Stimulated activated CD4-positive, alpha-beta T cell treated with anti-CD3 and anti-CD28 coated beads, Interleukin-12 subunit alpha, Interleukin-12 subunit beta, amount 100 ng/mL, for 4 hours (primary cell): ENCODE data around the gene AIG1.
"Not testable (repeated sequence)": the region's sequence is repeated elsewhere in the genome, so short reads cannot be mapped to it uniquely, and the experiment has no call there.

ENCODE experiments used
- DNase-seq: peaks from one replicate; pipeline ENCODE4 v3.0.0-alpha.2; 2020

Gene AIG1

DNA sequence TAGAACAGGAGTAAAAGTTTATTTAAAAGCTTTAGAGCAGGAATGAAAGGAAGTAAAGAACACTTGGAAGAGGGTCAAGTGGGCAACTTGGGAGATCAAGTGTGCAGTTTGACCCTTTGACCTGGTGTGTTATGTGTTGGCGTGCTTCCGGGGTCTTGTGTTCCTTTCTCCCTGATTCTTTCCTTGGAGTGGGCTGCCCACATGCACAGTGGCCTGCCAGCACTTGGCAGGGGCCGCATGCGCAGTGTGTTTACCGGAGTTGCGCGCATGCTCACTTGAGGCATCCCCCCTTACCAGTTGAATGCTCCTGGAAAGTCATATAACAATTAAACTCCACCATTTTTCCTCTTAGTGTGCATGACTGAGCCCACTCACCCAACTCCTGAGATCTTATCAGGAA, 229.5 kb downstream of the AIG1 start:
- DNase-seq: no peak

DNA sequence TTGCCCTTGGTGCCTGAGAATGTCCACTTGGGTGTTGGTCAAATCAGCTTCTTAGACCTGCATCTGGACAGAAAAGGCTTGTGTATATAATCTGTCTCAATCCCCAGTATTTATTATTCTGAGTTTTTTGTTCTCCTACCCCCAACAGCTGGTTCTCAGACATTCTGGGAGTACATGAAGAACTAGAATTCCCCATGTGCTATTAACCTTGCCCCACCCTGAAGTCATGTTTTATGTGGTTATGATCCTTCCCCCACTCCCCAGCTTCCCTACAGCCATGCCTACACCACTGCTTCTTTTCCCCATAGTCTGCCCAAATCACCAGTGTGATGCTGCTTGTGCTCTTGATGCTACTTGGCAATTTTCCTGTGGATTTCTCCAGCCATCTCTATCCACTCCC, 232.8 kb downstream of the AIG1 start:
- no peak for DNase-seq

DNA sequence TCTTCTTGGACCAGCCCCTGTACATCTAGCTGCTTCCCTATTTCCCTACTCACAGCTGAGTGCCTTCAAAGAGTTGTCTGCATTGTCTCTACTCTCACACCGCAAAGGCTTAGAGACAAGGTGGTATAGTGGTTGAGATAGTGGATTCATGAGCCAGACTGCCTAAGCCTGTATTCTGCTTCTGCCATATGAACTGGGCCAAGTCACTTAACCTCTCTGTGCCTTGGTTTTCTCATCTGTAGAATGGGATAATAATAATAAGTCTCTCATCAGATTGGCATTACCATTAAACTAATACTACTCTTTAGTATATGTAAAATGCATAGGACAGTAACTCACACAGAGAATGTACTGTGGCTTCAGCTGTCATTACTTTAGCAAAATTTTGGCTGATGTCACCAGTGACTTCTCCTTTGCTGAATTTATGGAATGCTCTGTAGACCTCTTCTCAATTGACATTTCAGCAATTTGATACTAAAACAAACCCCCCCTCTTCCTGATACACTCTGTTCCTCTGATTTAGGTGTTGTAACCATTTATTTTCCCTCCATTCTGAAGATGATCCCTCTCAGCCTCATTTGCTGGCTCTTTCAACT, 233.7 kb downstream of the AIG1 start:
- no peak for DNase-seq

DNA sequence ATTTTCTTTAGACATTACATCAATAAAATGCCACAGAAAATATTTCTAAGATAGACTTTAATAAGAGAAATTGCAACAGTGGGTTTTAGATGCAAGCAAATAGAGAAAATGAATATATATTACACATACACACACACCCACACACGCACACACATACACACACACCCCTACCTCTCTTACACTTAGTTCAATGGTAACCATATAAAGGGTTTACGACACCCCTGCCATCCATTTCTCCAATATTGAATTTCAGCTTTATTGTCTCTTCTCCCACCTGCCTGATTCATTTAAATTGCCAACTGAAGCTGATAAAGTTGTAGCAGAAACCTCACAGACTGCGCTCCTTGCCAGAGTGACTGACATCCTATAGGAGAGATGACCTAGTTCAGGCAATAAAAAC, 235.2 kb downstream of the AIG1 start:
- no peak for DNase-seq

DNA sequence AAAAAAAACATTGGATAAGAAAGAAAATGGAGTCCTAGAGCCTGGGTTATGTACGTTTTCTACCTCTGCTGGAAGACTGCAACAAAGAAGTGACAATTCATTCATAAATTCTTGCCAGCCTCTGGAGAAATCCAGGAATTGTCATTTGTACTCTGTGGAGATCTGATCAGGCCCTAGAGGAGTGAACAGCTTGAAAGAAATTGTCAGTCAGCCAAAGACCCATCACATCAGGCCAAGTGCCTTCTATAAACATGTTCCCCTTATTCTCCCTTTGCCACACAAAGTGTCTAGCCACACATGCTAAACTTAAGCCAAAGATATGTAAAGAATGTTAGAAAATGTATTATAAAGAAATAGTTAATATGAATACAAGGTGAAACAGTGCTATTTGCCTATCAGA, 237.4 kb downstream of the AIG1 start:
- DNase-seq: no peak

DNA sequence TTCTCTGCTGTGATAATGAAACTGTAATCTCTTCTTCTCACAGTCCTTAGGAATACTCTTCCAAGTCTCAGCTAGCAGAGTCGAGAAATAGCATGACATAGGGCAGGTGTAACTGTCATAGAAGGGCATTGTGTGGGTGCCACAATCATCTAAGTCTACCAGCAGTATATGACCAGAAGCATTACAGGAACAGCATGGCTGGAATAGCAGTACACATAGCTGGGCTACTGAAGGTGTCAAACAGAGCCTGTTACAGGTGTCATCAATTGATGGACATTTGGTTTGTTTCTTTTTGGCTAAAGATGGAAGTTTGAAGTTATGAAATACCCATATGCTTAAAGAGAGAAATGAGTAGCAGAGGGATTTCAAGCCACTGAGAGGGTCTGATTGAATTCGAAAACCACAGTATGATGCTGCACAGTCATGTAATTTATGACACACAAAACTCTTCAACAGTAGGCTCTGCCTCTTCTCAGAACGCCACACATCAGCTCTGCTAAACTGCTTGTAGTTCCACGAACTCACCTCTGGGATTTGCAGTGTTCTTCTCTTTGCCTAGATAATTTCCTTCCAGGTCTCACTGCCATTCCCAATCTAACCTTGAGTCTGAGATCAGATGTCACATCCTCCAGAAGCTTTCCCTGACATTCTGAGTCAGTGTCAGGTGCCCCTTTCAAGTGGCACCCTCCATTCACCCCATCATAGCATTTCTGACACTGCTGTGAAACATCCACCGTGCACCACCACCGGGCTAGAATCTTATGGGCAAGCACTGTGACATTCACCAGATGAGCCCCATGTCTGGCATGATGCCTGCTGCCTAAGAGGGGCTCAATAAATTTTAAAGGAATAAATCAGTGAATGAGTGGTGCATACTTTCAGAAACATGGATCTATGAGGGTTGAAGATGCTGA, 238.8 kb downstream of the AIG1 start:
- no peak for DNase-seq

DNA sequence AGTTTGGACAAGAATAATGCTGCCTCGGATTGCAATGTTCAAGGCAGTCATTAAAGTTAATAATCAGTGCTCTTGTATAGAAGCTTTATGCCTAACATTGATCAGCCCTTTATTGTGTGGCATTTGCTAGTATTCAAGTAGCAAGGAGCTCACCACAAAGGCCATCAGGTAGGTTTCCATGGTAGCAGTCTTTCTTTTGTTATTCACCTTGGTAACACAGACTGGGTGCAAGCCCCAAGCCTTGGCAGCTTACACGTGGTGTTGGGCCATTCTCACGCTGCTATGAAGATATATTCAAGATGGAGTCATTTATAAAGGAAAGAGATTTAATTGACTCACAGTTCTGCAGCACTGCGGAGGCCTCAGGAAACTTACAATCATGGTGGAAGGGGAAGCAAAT, 240.5 kb downstream of the AIG1 start:
- DNase-seq: no peak

DNA sequence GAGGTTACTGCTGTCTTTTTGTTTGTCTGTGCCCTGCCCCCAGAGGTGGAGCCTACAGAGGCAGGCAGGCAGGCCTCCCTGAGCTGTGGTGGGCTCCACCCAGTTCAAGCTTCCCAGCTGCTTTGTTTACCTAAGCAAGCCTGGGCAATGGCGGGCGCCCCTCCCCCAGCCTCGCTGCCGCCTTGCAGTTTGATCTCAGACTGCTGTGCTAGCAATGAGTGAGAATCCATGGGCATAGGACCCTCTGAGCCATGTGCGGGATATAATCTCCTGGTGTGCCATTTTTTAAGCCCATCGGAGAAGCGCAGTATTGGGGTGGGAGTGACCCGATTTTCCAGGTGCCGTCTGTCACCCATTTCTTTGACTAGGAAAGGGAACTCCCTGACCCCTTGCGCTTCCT, 247.1 kb downstream of the AIG1 start:
- not testable (repeated sequence) for DNase-seq

DNA sequence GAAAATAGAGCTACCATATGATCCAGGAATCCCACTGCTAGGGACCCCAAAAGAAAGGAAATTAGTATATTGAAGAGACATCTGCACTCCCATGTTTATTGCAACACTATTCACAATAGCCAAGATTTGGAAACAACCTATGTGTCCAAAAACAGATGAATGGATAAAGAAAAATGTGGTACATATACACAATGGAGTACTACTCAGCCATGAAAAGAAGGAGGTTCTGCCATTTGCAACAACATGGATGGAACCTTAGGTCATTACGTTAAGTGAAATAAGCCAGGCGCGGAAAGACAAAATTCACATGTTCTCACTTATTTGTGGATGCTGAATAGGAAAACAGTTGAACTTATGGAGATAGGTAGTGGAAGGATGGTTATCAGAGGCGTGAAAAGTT, 252.5 kb downstream of the AIG1 start:
- no peak for DNase-seq

DNA sequence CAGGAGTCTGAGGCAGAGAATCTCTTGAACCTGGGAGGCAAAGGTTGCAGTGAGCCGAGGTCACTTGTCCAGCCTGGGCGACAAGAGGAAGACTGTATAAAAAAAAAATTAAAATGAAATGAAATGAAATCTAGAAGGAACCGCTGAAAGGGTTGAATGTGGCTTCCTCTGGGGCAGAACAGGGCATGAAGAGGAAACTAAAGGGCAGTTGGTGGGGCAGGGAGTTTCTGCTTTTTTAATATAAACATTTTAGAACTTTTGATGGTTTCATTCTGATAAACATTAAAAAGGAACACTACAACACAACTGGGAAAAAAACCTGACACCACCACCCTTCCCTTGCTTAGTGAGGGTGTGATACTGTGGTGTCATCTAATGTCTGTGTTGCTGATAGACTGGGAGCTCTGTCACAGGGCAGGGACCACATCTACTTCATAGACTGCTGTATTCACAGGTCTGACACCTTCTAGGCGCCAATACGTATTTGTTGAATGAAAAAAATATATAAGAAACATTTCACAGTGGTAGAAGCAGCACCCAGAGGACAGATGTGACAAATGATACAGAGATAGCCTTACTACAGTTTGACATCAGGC, 260.9 kb downstream of the AIG1 start:
- DNase-seq: no peak

DNA sequence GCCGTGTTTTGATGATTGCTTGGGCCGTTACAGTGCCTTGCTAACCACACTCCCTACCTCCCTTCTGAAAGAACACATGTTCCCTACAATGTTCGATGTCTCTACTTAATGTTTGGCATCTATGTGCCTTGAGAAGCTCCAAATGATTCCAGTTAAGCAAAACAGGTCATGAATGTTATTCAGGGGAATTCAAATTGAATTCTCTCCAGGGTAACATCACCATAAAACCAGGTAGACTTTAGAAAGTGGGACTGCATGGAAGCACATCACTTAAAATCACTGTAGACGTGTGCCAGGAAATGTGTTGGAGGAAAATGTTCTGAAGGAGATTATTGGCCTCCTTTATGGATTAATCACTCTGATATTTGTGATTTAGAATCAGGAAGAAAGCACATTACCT, 261.7 kb downstream of the AIG1 start:
- no peak for DNase-seq

DNA sequence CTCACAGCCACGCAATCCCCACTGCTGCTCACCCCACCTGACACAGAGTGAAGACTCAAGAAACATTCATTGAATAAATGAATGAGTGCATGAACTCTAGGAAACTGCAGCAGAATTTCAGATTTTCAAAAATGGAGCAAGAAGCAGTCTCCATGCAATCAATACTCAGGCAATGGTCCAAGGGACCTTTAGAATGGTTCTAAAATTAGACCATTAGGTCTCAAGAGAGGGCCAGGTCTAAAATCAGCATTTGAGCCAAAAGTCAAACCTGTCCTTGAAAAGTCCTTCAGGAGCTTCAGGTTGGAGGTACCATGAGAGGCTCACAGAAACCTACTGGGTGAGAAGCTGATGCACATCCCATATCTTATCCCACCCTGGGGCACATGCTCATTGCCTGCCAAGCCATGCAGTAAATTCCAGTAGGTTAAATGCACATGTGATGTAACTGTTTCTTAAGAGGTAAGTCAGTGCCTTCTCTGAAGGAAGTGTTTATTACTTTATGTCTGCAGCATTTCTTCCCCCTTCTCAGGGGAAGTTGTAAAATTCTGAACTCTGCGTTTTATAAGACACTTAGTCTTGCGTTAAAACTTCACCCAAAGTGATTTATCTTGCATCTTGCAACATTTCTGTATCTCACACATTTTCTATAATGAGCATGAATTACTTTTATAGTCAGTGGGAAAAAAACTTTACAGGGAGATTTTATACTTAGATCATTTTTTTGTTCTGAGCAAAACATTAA, 263.2 kb downstream of the AIG1 start:
- DNase-seq: no peak

DNA sequence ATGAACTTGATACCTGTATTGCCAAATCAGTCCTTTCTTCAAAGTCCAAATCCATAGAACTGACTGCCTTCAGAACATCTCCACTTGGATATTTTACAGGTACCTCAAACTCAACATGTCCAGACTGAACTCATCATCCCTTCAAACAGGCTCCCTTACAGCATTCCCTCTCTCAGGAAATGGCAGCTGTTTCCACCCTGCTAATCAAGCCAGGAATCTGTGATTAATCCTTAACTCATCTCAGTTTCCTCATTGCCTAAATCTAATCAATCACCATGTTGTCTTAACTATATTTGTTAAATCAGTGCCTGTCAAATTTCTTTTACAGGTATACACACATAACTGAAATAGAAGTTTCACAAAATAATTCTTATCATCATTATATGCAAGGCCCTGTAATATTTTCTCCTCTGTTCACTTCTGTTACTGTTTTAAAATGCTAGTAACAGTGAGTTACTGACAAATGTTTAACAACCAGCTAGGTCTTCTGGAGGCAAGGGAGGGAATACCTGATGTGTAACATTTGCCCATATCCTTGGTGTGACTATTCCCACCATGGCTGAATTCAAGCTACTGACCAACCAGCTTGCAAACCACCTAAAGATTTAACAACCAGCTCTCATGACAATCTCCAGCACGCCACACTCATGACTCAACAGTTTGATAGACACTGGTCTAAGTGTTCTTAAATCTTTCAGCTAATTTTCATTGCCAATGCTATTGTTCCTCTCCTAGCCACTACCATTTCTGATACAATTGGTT, 264.9 kb downstream of the AIG1 start:
- no peak for DNase-seq

DNA sequence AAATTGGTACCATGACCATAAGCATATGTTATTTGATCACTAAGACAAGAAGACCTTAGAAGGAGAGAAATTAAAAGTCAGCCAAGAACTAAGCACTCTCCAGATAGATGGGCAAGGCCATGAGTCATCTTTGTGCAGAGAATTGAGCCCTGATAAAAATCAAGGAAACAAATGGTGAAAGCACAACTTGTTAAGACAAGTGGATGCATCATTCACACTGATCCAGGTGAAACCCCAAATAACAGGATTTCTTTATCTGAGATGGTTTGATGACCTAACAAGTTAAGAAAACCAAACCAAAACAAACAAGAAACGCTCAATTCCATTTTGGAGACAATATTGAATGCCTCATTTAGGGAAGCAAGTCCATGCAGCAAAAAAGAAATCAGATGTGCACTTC, 268.2 kb downstream of the AIG1 start:
- DNase-seq: no peak

DNA sequence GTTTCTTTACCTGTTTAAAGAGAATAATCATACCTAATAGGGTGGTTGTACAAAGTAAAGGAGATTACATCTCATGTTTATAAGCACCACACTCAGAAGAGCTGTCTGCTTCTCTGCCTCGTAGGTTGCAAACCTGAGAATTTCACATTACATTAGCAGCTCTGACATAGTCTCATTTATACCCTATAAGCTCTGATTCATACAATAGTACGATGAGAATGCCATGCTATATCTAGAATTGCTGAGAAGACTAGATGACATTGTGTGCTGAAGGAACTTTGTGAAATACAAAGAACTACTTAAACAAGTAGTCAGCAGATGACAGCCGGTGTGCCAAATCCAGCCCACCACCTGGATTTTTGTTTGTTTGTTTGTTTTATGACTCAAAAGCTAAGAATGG, 268.6 kb downstream of the AIG1 start:
- DNase-seq: no peak

DNA sequence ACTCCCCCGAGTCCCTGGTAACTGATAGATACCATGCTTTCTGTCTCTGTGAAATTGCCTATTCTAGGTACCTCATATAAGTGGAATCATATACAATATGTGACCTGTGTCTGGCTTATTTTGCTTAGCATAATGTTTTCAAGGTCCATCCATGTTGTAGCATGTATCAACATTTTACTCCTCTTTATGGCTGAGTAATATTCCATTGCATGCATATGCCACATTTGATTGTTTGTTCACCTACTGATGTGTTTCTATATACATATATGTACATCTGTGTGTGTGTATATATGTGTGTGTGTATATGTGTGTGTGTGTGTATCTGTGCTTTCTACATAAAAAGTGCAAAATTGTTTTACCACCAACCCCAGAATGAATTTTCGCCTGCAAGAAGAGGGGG, 270.7 kb downstream of the AIG1 start:
- no peak for DNase-seq

DNA sequence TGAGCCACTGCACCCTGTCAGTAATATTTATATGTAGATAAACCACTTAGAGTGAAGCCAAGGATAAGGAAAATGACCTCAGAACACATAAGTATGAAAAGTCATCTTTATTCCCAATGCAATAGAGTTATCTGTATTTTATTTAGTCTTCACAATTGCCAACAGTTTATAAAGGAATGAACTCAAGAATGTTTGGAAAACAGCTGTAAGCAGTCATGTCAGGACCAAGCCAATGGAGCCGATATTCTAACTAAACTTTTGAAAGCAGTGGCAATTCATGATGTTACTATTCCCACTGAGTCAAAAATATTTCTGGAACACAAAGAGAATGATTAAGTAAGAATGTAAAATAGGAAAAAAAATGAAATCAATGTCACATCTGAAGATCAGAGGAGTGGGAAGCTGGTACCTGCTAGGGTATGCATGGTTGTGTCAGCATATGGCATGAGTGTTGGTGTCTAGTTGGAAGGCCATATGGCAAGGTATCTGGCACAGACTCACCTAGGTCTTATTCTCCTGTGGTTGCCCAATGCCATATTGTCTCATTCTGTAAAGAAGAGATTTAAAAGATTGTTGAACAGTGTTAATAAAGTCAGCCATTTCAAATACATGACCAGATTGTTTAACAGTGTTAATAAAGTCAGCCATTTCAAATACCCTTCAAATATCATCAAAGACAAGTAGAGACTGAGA, 271.6 kb downstream of the AIG1 start:
- no peak for DNase-seq

DNA sequence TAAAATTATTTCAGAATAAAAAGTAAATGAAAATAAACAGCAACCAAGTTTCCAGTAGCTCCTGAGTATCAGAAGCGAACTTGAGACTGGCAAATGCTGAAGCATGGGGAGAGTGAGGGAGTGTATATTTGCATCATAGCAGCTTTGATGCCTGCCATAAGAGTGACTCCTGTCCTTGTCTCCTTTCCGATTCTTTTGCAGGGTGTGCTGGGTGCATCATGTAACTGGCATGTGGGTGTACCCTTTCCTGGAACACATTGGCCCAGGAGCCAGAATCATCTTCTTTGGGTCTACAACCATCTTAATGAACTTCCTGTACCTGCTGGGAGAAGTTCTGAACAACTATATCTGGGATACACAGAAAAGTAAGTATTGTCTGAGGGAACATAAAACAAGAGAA, 272.4 kb downstream of the AIG1 start:
- DNase-seq: no peak

DNA sequence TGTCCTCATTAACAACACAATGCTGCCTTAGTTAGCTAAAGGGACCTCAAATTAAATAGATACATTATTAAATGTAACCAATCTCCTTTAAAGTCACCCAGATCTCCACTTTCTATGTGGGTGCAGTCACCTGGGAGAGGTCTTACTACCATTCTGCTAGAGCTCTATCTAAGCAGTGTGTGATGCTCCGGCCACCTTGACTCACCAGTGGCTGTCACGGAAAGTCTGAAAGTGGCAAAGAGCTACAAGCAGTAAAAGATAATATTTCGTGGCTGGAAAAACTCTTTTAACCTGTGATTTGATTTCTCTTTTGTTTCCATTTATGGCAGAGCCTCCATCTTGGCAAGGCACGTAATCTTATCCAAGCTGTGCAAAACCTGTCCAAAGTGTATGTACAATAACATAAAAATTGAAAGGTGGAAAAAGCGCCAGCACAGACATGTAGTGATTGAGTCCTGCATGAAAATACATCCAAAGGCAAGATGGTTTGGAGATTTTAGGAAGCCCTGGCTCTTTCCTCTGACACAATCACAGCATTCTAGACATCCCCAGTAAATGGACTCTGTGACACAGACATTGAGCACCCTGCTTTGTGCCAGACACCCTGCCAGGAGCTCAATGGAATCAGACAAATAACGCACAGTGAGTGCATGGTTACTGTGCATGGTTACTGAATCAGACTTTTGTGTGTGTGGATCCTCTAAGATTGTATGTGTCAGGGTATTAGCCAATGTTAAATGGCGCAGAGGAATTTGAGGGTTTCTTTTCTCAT, 273.2 kb downstream of the AIG1 start:
- no peak for DNase-seq

DNA sequence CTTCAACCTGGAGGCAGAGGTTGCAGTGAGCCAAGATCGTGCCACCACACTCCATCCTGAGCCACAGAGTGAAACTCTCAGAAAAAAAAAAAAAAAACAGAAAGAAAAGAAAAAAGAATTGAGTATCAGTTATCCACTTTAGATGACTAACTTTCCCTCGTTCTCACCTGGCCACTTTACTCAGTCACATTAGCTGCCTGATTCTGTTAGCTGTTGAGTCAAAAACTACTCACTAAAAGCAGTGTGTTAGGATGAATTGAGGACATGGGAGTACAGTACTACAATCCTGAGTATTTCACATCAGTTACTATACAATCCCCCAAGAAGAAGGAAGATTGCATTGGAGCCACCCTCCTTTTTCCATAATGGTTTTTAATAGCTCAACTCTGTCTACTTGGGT, 275.2 kb downstream of the AIG1 start:
- no peak for DNase-seq

DNA sequence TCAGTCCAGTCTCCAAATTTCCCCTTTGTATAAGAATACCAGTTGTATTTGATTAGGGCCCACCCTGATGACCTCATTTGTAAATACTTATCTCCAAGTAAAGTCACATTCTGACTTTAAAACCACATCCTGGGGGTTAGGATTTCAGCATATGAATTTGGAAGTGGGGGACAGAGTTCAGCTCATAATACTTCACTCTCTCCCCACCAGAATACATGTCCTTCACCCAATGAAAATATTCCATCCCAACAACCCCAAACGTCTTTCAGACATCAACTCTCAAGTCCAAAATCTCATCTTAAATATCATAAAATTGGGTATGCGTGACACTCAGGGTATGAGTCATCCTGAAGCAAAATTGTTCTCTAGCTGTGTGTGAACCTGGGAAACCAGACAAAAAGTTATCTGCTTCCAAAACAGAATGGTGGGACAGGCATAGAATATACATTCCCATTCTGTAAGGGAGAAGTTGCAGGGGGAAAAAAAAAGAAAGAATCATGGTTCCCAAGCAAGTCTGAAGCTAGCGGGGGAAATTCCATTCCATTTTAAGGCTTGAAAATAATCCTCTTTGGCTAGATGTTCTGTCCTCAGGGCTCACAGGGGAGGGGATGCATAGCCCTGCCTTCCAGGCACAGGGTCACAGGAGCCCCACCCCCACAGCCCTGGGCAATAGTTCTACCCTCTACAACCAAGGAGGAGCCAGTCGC, 275.9 kb downstream of the AIG1 start:
- DNase-seq: no peak
